Osteoblast (primary cell): ENCODE measurements around the gene UNK. TPM values are rescaled to one million over a fixed set of nuclear protein-coding genes. Genes with fewer than 3 reads are reported as not detected.
"Not testable (repeated sequence)": the region's sequence is repeated elsewhere in the genome, so short reads cannot be mapped to it uniquely, and the experiment has no call there.

Source experiments
- DNase-seq: peaks from one replicate; pipeline ENCODE4 v3.0.0; 2011; ENCODE audit warnings: low spot score, mixed read lengths; ENCODE audit not compliant: insufficient read length; ENCODE audit errors: missing footprints
- H2AFZ ChIP-seq: 2 replicates; pipeline ENCODE4 v1.6.0; 2011; ENCODE audit warnings: mild to moderate bottlenecking, low read length
- H3K27ac ChIP-seq: 2 replicates; pipeline ENCODE4 v1.5.1; 2011; ENCODE audit warnings: mild to moderate bottlenecking, low read depth, low read length, moderate library complexity
- H3K27me3 ChIP-seq: 2 replicates; pipeline ENCODE4 v1.6.0; 2012; ENCODE audit warnings: mild to moderate bottlenecking, control low read depth, inconsistent platforms, low read length, moderate library complexity; ENCODE audit not compliant: insufficient read depth
- H3K36me3 ChIP-seq: 2 replicates; pipeline ENCODE4 v1.5.1; 2011; ENCODE audit warnings: mild to moderate bottlenecking, low read length, control low read depth, moderate library complexity; ENCODE audit not compliant: insufficient read depth
- H3K4me1 ChIP-seq: 2 replicates; pipeline ENCODE4 v1.5.1; 2011; ENCODE audit warnings: mild to moderate bottlenecking, low read length, control low read depth, moderate library complexity; ENCODE audit not compliant: insufficient read depth
- H3K4me2 ChIP-seq: 2 replicates; pipeline ENCODE4 v1.6.0; 2011; ENCODE audit warnings: mild to moderate bottlenecking, low read length; ENCODE audit not compliant: insufficient read depth
- H3K4me3 ChIP-seq: fragments of 200-600 bp; sonication (generic); 3 replicates; pipeline ENCODE4 v1.5.1; 2012; ENCODE audit warnings: mild to moderate bottlenecking, low read length, inconsistent platforms; ENCODE audit not compliant: insufficient read depth
- H3K79me2 ChIP-seq: 2 replicates; pipeline ENCODE4 v1.6.0; 2012; ENCODE audit warnings: mild to moderate bottlenecking, low read length, control low read depth, inconsistent platforms; ENCODE audit not compliant: insufficient read depth
- H3K9me3 ChIP-seq: 2 replicates; pipeline ENCODE4 v1.5.1; 2011; ENCODE audit warnings: low read depth, low read length, control low read depth
- H4K20me1 ChIP-seq: 2 replicates; pipeline ENCODE4 v1.6.0; 2012; ENCODE audit warnings: mild to moderate bottlenecking, low read length, control low read depth; ENCODE audit not compliant: insufficient read depth
- CTCF ChIP-seq: IDR thresholded peaks from 2 replicates; pipeline ENCODE4 v1.5.1; 2011; ENCODE audit warnings: mild to moderate bottlenecking, low read depth, low read length, moderate library complexity; ENCODE audit errors: extremely low read depth
- total RNA-seq: library from RNA; depleted of rRNA; stranded (reverse); fragments of >200 nt; gene quantifications from 2 replicates; pipeline ENCODE4 v1.2.3, GENCODE V29; 2012

The UNK gene
- total RNA-seq, 1 donor: 18.5 TPM

GRCh38 chr17:75808549-75808904, 23.9 kb downstream of the UNK start:
- no peaks in the 10 kb centered on the region for H3K27me3 ChIP-seq
- H2AFZ ChIP-seq: no peak overlapping the region
- peaks cover 17% of the 10 kb centered on the region for H4K20me1 ChIP-seq
- DNase-seq: no peak
- H3K79me2 ChIP-seq: peaks cover 7% of the 10 kb centered on the region
- peak overlapping the region; percentile 3 for H3K4me2 ChIP-seq
- H3K4me3 ChIP-seq: no peak overlapping the region
- no peaks in the 10 kb centered on the region for H3K9me3 ChIP-seq
- no peak for TF ChIP-seq CTCF
- peaks cover 20% of the 10 kb centered on the region for H3K4me1 ChIP-seq
- H3K36me3 ChIP-seq: peaks cover 15% of the 10 kb centered on the region
- peak overlapping the region; percentile 10 for H3K27ac ChIP-seq

GRCh38 chr17:75808905-75809621, 24.5 kb downstream of the UNK start:
- Histone ChIP-seq H3K27ac (peak overlapping the region; percentile 65), H3K36me3 (peaks cover 15% of the 10 kb centered on the region), H3K4me1 (peaks cover 20% of the 10 kb centered on the region), H3K4me2 (peak overlapping the region; percentile 43), H4K20me1 (peaks cover 17% of the 10 kb centered on the region), H3K27me3 (no peaks in the 10 kb centered on the region), H3K79me2 (peaks cover 5% of the 10 kb centered on the region), H3K9me3 (no peaks in the 10 kb centered on the region), H2AFZ (no peak overlapping the region), H3K4me3 (peak overlapping the region; percentile 34)
- no peak for TF ChIP-seq CTCF
- peak; percentile 96 for DNase-seq

DNA sequence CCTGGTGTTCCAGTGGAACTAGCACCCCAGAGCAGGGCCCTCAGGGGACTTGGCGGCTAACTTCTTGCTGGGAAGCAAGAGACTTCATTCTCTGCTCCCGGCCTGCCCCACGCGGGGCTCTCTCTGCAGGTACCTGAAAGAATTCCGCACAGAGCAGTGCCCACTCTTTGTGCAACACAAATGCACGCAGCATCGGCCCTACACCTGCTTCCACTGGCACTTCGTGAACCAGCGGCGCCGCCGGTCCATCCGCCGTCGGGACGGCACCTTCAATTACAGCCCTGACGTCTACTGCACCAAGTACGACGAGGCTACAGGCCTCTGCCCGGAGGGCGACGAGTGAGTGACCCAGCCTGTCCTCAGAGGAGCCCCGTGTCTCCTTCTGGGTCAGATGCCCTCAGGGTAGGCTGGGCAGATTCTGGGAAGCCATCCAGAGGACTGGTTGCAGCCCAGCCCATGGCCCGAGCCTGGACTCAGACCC, 25.1 kb downstream of the UNK start:
- H3K79me2 ChIP-seq: peaks cover 5% of the 10 kb centered on the region
- H3K4me2 ChIP-seq: peak overlapping the region; percentile 43
- peak overlapping the region; percentile 65 for H3K27ac ChIP-seq
- TF ChIP-seq CTCF: no peak
- no peak overlapping the region for H3K4me3 ChIP-seq
- H3K27me3 ChIP-seq: no peaks in the 10 kb centered on the region
- DNase-seq: no peak
- peaks cover 18% of the 10 kb centered on the region for H3K36me3 ChIP-seq
- no peak overlapping the region for H2AFZ ChIP-seq
- H4K20me1 ChIP-seq: peaks cover 17% of the 10 kb centered on the region
- no peaks in the 10 kb centered on the region for H3K9me3 ChIP-seq
- H3K4me1 ChIP-seq: peaks cover 24% of the 10 kb centered on the region

DNA sequence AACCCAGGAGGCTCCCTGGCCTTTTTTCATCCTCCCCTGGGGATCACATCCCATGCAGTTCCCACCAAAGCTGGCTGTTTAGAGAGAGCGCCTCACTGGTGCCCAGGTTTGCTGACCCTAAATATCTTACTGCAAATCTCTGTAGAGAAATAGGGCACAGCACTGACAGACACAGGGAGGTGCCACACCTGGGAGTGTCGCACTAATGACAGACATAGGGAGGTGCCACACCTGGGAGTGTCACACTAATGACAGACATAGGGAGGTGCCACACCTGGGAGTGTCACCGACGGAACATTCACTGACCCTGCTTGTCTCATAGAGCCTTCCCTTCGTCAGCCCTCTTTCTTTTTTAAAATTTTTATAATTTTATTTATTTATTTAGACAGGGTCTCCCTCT, 25.6 kb downstream of the UNK start:
- TF ChIP-seq CTCF: no peak
- Histone ChIP-seq H3K27me3 (no peaks in the 10 kb centered on the region), H2AFZ (no peak overlapping the region), H3K79me2 (peaks cover 5% of the 10 kb centered on the region), H3K27ac (no peak overlapping the region), H4K20me1 (peaks cover 17% of the 10 kb centered on the region), H3K4me1 (peaks cover 29% of the 10 kb centered on the region), H3K4me2 (no peak overlapping the region), H3K36me3 (peaks cover 18% of the 10 kb centered on the region), H3K4me3 (no peak overlapping the region), H3K9me3 (no peaks in the 10 kb centered on the region)
- DNase-seq: peak; percentile 27

- not testable (repeated sequence) for H2AFZ ChIP-seq, H3K27me3 ChIP-seq, H3K9me3 ChIP-seq, H3K27ac ChIP-seq, H3K79me2 ChIP-seq, H3K4me2 ChIP-seq, DNase-seq, H3K4me3 ChIP-seq
- Histone ChIP-seq H4K20me1 (peaks cover 17% of the 10 kb centered on the region), H3K4me1 (peaks cover 32% of the 10 kb centered on the region), H3K36me3 (peaks cover 18% of the 10 kb centered on the region)
Measured at GRCh38 chr17:75810756-75811155, 26.1 kb downstream of the UNK start.
